Measurements from ENCODE around the gene LYRM7.
"Not testable (repeated sequence)": the region's sequence is repeated elsewhere in the genome, so short reads cannot be mapped to it uniquely, and the experiment has no call there.

The LYRM7 gene

GRCh38 chr5:131170540-131171275 lies at the start of gene LYRM7:
Gene LYRM7, plus strand, starts transcription at chr5:131170944. Its CDS starts 77 bp downstream, at chr5:131171021.
- peak; percentile 94 for DNase-seq

GRCh38 chr5:131127244-131127643 lies 43.5 kb upstream of the LYRM7 start:
- not testable (repeated sequence) for DNase-seq

GRCh38 chr5:131129306-131129705 lies 41.4 kb upstream of the LYRM7 start:
- DNase-seq, result no peak

- not testable (repeated sequence) for DNase-seq
Observed at GRCh38 chr5:131133091-131133490, 37.7 kb upstream of the LYRM7 start.

- not testable (repeated sequence) for DNase-seq
Observed at GRCh38 chr5:131138406-131138805, 32.3 kb upstream of the LYRM7 start.

GRCh38 chr5:131139321-131139720 lies 31.4 kb upstream of the LYRM7 start:
- no peak for DNase-seq

GRCh38 chr5:131142970-131143617 lies 27.6 kb upstream of the LYRM7 start:
- DNase-seq, result no peak

- no peak for DNase-seq
Observed at GRCh38 chr5:131147258-131147657, 23.5 kb upstream of the LYRM7 start.

- no peak for DNase-seq
Observed at GRCh38 chr5:131148835-131149234, 21.9 kb upstream of the LYRM7 start.

GRCh38 chr5:131150408-131150807 lies 20.3 kb upstream of the LYRM7 start:
- DNase-seq, result no peak

- DNase-seq, result no peak
Observed at GRCh38 chr5:131151216-131151615, 19.5 kb upstream of the LYRM7 start.

GRCh38 chr5:131156385-131156784 lies 14.4 kb upstream of the LYRM7 start:
- no peak for DNase-seq

- DNase-seq, result no peak
Observed at GRCh38 chr5:131156957-131157356, 13.8 kb upstream of the LYRM7 start.

GRCh38 chr5:131160134-131160533 lies 10.6 kb upstream of the LYRM7 start:
- DNase-seq, result no peak

- peak; percentile 6 for DNase-seq
Observed at GRCh38 chr5:131163276-131164119, 7.2 kb upstream of the LYRM7 start.

- peak; percentile 21 for DNase-seq
Observed at GRCh38 chr5:131164191-131165118, 6.3 kb upstream of the LYRM7 start.

GRCh38 chr5:131165119-131165727 lies 5.5 kb upstream of the LYRM7 start, which contains the start of gene HINT1:
Gene HINT1, minus strand, starts transcription at chr5:131165256. Its CDS starts 51 bp downstream, at chr5:131165205.
- peak; percentile 63 for DNase-seq

GRCh38 chr5:131167615-131168014 lies 3.1 kb upstream of the LYRM7 start:
- no peak for DNase-seq

GRCh38 chr5:131169810-131170539 lies 769 bp upstream of the LYRM7 start:
- no peak for DNase-seq

- no peak for DNase-seq
Observed at GRCh38 chr5:131171276-131171810, 599 bp downstream of the LYRM7 start.

GRCh38 chr5:131180407-131180806 lies 9.7 kb downstream of the LYRM7 start:
- DNase-seq, result no peak
